MV-4-11 (cell line): Measurements from ENCODE around the gene NUDT3.
"Not testable (repeated sequence)": the region's sequence is repeated elsewhere in the genome, so short reads cannot be mapped to it uniquely, and the experiment has no call there.

Source experiments
- DNase-seq: peaks from one replicate; lab custom pipeline; 2025; lab: John Stamatoyannopoulos, UW

The NUDT3 gene

GRCh38 chr6:34392497-34393190 lies at the start of gene NUDT3:
Gene NUDT3 (minus strand): TSS chr6:34392669. CDS start chr6:34392362, 307 bp downstream.
- DNase-seq, result peak; percentile 93

GRCh38 chr6:34441526-34441925 lies 49.1 kb upstream of the NUDT3 start:
- DNase-seq, result no peak

GRCh38 chr6:34439442-34439841 lies 47.0 kb upstream of the NUDT3 start:
- no peak for DNase-seq

- DNase-seq, result no peak
Measured at GRCh38 chr6:34438705-34439104, 46.2 kb upstream of the NUDT3 start.

- no peak for DNase-seq
Measured at GRCh38 chr6:34437644-34437970, 45.1 kb upstream of the NUDT3 start.

GRCh38 chr6:34436803-34437643 lies 44.6 kb upstream of the NUDT3 start:
- DNase-seq, result no peak

GRCh38 chr6:34435916-34436315 lies 43.4 kb upstream of the NUDT3 start:
- DNase-seq, result no peak

GRCh38 chr6:34425498-34426410 lies 33.3 kb upstream of the NUDT3 start, which contains the start of gene RPS10:
Gene RPS10 (minus strand): TSS chr6:34426069. CDS start chr6:34425221, 848 bp downstream.
- DNase-seq, result peak; percentile 94

GRCh38 chr6:34425132-34425497 lies 32.6 kb upstream of the NUDT3 start:
- DNase-seq, result no peak

- no peak for DNase-seq
Measured at GRCh38 chr6:34424200-34425131, 32.0 kb upstream of the NUDT3 start.

- DNase-seq, result no peak
Measured at GRCh38 chr6:34423254-34423653, 30.8 kb upstream of the NUDT3 start.

GRCh38 chr6:34418367-34418766 lies 25.9 kb upstream of the NUDT3 start:
- no peak for DNase-seq

- no peak for DNase-seq
Measured at GRCh38 chr6:34416877-34417371, 24.5 kb upstream of the NUDT3 start.

- peak; percentile 83 for DNase-seq
Measured at GRCh38 chr6:34414999-34415858, 22.8 kb upstream of the NUDT3 start.

- no peak for DNase-seq
Measured at GRCh38 chr6:34412643-34413214, 20.3 kb upstream of the NUDT3 start.

GRCh38 chr6:34412016-34412415 lies 19.5 kb upstream of the NUDT3 start:
- no peak for DNase-seq

GRCh38 chr6:34407915-34408314 lies 15.4 kb upstream of the NUDT3 start:
- DNase-seq, result not testable (repeated sequence)

- DNase-seq, result no peak
Measured at GRCh38 chr6:34396518-34396917, 4.0 kb upstream of the NUDT3 start.

- no peak for DNase-seq
Measured at GRCh38 chr6:34393966-34394305, 1.5 kb upstream of the NUDT3 start.
